ENCODE measurements around the gene ITCH. TPM values are rescaled to one million over a fixed set of nuclear protein-coding genes. Genes with fewer than 3 reads are reported as not detected.
"Not testable (repeated sequence)": the region's sequence is repeated elsewhere in the genome, so short reads cannot be mapped to it uniquely, and the experiment has no call there.

ITCH gene
- total RNA-seq, 1 experiment from 2014 or later, result 138 TPM

DNA sequence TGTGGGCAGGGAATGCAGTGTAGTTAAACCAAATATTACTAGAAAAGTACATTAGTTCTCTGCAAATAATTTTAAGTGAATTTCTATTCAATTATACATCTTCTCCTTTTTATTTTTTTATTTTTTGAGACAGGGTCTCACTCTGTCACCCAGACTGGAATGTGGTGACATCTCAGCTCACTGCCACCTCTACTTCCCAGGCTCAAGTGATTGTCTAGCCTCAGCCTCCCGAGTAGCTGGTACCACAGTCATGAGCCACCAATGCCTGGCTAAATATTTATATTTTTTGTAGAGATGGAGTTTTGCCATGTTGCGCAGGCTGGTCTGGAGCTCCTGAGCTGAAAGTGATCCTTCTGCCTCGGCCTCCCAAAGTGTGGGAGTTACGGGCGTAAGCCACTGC lies 76.1 kb downstream of the ITCH start:
- H3K4me1 Mint-ChIP-seq (ENCODE audit: low read depth, unreplicated experiment), result peaks cover 7% of the 10 kb centered on the region
- H3K4me3 Mint-ChIP-seq (ENCODE audit: unreplicated experiment), result no peak overlapping the region
- DNase-seq, result no peak
- ChIA-PET POLR2A (no interaction called here), CTCF (no interaction called here)
- TF ChIP-seq, protein P1, sequence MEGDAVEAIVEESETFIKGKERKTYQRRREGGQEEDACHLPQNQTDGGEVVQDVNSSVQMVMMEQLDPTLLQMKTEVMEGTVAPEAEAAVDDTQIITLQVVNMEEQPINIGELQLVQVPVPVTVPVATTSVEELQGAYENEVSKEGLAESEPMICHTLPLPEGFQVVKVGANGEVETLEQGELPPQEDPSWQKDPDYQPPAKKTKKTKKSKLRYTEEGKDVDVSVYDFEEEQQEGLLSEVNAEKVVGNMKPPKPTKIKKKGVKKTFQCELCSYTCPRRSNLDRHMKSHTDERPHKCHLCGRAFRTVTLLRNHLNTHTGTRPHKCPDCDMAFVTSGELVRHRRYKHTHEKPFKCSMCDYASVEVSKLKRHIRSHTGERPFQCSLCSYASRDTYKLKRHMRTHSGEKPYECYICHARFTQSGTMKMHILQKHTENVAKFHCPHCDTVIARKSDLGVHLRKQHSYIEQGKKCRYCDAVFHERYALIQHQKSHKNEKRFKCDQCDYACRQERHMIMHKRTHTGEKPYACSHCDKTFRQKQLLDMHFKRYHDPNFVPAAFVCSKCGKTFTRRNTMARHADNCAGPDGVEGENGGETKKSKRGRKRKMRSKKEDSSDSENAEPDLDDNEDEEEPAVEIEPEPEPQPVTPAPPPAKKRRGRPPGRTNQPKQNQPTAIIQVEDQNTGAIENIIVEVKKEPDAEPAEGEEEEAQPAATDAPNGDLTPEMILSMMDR (IDR thresholded peaks at IDR 0.05; ENCODE audit: insufficient read depth in 1 of 2, low read depth in 1 of 2, low read length in 1 of 2, severe bottlenecking in 1 of 2, unreplicated experiment in 1 of 2), result no peak
- H3K36me3 ChIP-seq (ENCODE audit: control insufficient read depth, insufficient read depth, low read length), result peaks cover 5% of the 10 kb centered on the region; the same call in 1 of the 2 replicates
- no peaks in the 10 kb centered on the region for H3K9me3 ChIP-seq
- H3K27me3 ChIP-seq (replicated peaks; ENCODE audit: control insufficient read depth, insufficient read depth, low read length), result no peaks in the 10 kb centered on the region
- intact Hi-C loops (cut with micrococcal nuclease; ENCODE audit: unreplicated experiment), result no loop called here
- H3K4me1 ChIP-seq, result no peaks in the 10 kb centered on the region
- no peak overlapping the region for H3K4me3 ChIP-seq (ENCODE audit: low read depth, low read length)
- no TSS peak for BruUV-seq (replicated peaks)
- no peaks in the 10 kb centered on the region for H3K27me3 Mint-ChIP-seq (ENCODE audit: insufficient read depth, unreplicated experiment)
- no peaks in the 10 kb centered on the region for H3K9me3 Mint-ChIP-seq (ENCODE audit: unreplicated experiment)
- H3K36me3 Mint-ChIP-seq (ENCODE audit: insufficient read depth, unreplicated experiment), result peaks cover 87% of the 10 kb centered on the region
- no peak overlapping the region for H3K27ac Mint-ChIP-seq (ENCODE audit: unreplicated experiment)

GRCh38 chr20:34441423-34441822 lies 78.3 kb downstream of the ITCH start:
- H3K9me3 ChIP-seq; DNase-seq; CTCF ChIA-PET; H3K4me3 Mint-ChIP-seq (ENCODE audit: unreplicated experiment); H3K27ac Mint-ChIP-seq (ENCODE audit: unreplicated experiment); BruUV-seq (replicated peaks); H3K27me3 Mint-ChIP-seq (ENCODE audit: insufficient read depth, unreplicated experiment); H3K9me3 Mint-ChIP-seq (ENCODE audit: unreplicated experiment); intact Hi-C loops (cut with micrococcal nuclease; ENCODE audit: unreplicated experiment); H3K27me3 ChIP-seq (replicated peaks; ENCODE audit: control insufficient read depth, insufficient read depth, low read length); H3K36me3 ChIP-seq (ENCODE audit: control insufficient read depth, insufficient read depth, low read length); H3K4me1 ChIP-seq; H3K4me3 ChIP-seq (ENCODE audit: low read depth, low read length): not testable (repeated sequence)
- Mint-ChIP-seq H3K36me3 (ENCODE audit: insufficient read depth, unreplicated experiment) (peaks cover 96% of the 10 kb centered on the region), H3K4me1 (ENCODE audit: low read depth, unreplicated experiment) (peaks cover 11% of the 10 kb centered on the region)
- POLR2A ChIA-PET, result interaction anchor here (0.6 kb wide), 1 partner anchor 193 kb away, joined by 4 read pairs; no protein-coding TSS in a partner anchor

GRCh38 chr20:34443546-34443945 lies 80.5 kb downstream of the ITCH start:
- intact Hi-C loops (cut with micrococcal nuclease; ENCODE audit: unreplicated experiment), result no loop called here
- CTCF ChIA-PET, result interaction anchor here (0.9 kb wide), 1 partner anchor 131 kb away, joined by 3 read pairs; no protein-coding TSS in a partner anchor

More at GRCh38 chr20:34443546-34443945, 80.5 kb downstream of the ITCH start:
- Mint-ChIP-seq H3K27me3 (ENCODE audit: insufficient read depth, unreplicated experiment) (no peaks in the 10 kb centered on the region), H3K9me3 (ENCODE audit: unreplicated experiment) (no peaks in the 10 kb centered on the region), H3K36me3 (ENCODE audit: insufficient read depth, unreplicated experiment) (peaks cover 96% of the 10 kb centered on the region), H3K4me3 (ENCODE audit: unreplicated experiment) (no peak overlapping the region), H3K4me1 (ENCODE audit: low read depth, unreplicated experiment) (peaks cover 20% of the 10 kb centered on the region), H3K27ac (ENCODE audit: unreplicated experiment) (no peak overlapping the region)
- Histone ChIP-seq H3K9me3 (no peaks in the 10 kb centered on the region), H3K4me1 (0 out of 2 replicates have a peak, but pooled peaks cover 8% of the 10 kb centered on the region), H3K36me3 (ENCODE audit: control insufficient read depth, insufficient read depth, low read length) (peaks cover 12% of the 10 kb centered on the region), H3K4me3 (ENCODE audit: low read depth, low read length) (no peak overlapping the region), H3K27me3 (replicated peaks; ENCODE audit: control insufficient read depth, insufficient read depth, low read length) (no peaks in the 10 kb centered on the region)
- POLR2A ChIA-PET, result no interaction called here
- DNase-seq, result no peak
- BruUV-seq (replicated peaks), result no TSS peak
- TF ChIP-seq, protein P1 (IDR thresholded peaks at IDR 0.05; ENCODE audit: insufficient read depth in 1 of 2, low read depth in 1 of 2, low read length in 1 of 2, severe bottlenecking in 1 of 2, unreplicated experiment in 1 of 2), result no peak
